Skeletal muscle tissue (tissue), 4 donors: ENCODE data around the gene TATDN3. TPM values are rescaled to one million over a fixed set of nuclear protein-coding genes. Genes with fewer than 3 reads are reported as not detected.
"Not testable (repeated sequence)": the region's sequence is repeated elsewhere in the genome, so short reads cannot be mapped to it uniquely, and the experiment has no call there.

Source experiments
- H3K27ac ChIP-seq: one replicate; pipeline ENCODE4 v1.7.0; 2013; ENCODE audit warnings: mild to moderate bottlenecking, low read depth, low read length, inconsistent platforms
- H3K27me3 ChIP-seq, 3 donors: one replicate each; pipeline ENCODE4 v1.7.0; 2013; ENCODE audit warnings: low read length in 3 of 3; ENCODE audit not compliant: control insufficient read depth in 3 of 3, insufficient read depth in 3 of 3
- H3K36me3 ChIP-seq, 3 donors: one replicate each; pipeline ENCODE4 v1.7.0; 2013; ENCODE audit warnings: low read length in 3 of 3; ENCODE audit not compliant: control insufficient read depth in 3 of 3, insufficient read depth in 3 of 3
- H3K4me1 ChIP-seq, 3 donors: one replicate each; pipeline ENCODE4 v1.7.0; 2013; ENCODE audit warnings: low read length in 3 of 3, mild to moderate bottlenecking in 3 of 3; ENCODE audit not compliant: control insufficient read depth in 3 of 3, insufficient read depth in 3 of 3
- H3K4me3 ChIP-seq, 3 donors: one replicate each; pipeline ENCODE4 v1.7.0; 2013; ENCODE audit warnings: low read length in 3 of 3
- H3K9ac ChIP-seq, 3 donors: one replicate each; pipeline ENCODE4 v1.7.0; 2013; ENCODE audit warnings: low read length in 3 of 3, mild to moderate bottlenecking in 3 of 3, moderate library complexity in 2 of 3, low read depth in 1 of 3
- H3K9me3 ChIP-seq, 3 donors: one replicate each; pipeline ENCODE4 v1.7.0; 2013; ENCODE audit warnings: low read length in 3 of 3; ENCODE audit not compliant: control insufficient read depth in 3 of 3
- total RNA-seq: library from RNA; depleted of rRNA; stranded (reverse); fragments of >200 nt; gene quantifications from one replicate; pipeline ENCODE4 v1.2.3, GENCODE V29; 2014
- donor health status: Osteomylitis.

TATDN3 gene
- total RNA-seq, 1 donor from 2014 or later: 9.9 TPM

GRCh38 chr1:212853658-212854057 is 62.0 kb downstream of the TATDN3 start:
- H3K9me3 ChIP-seq: no peaks in the 10 kb centered on the region
- H3K27ac ChIP-seq: no peak overlapping the region
- H3K9ac ChIP-seq: no peak overlapping the region
- H3K27me3 ChIP-seq: no peaks in the 10 kb centered on the region
- H3K4me3 ChIP-seq: no peak overlapping the region
- no peaks in the 10 kb centered on the region for H3K36me3 ChIP-seq
- H3K4me1 ChIP-seq: peaks cover 9 to 15% (median 10%) of the 10 kb centered on the region in 3 donors

GRCh38 chr1:212856755-212857154 is 65.1 kb downstream of the TATDN3 start:
- Histone ChIP-seq H3K9me3 (no peaks in the 10 kb centered on the region), H3K27ac (no peak overlapping the region), H3K9ac (peak overlapping the region in 1 of 3 donors; percentile 82), H3K4me3 (peak overlapping the region in 1 of 3 donors; percentile 91), H3K27me3 (no peaks in the 10 kb centered on the region), H3K4me1 (peaks cover 18 to 33% (median 21%) of the 10 kb centered on the region in 3 donors), H3K36me3 (no peaks in the 10 kb centered on the region)

- H3K4me3 ChIP-seq: peak within 1 kb of the TSS; percentile 74 to 96 (median 91)
- H3K9me3 ChIP-seq: no peaks in the 10 kb centered on the region
- H3K9ac ChIP-seq: peak within 1 kb of the TSS; percentile 82 to 87 (median 84)
- H3K27ac ChIP-seq: peak within 1 kb of the TSS; percentile 66
- peaks cover 18 to 33% (median 21%) of the 10 kb centered on the region in 3 donors for H3K4me1 ChIP-seq
- no peaks in the 10 kb centered on the region for H3K36me3 ChIP-seq
- H3K27me3 ChIP-seq: no peaks in the 10 kb centered on the region
These were observed 66.3 kb downstream of the TATDN3 start, which contains the start of gene FLVCR1 for GRCh38 chr1:212857992-212858460. Gene FLVCR1, plus strand, starts transcription at chr1:212858275. Its CDS starts 178 bp downstream, at chr1:212858453.

- Histone ChIP-seq H3K9me3 (no peaks in the 10 kb centered on the region), H3K4me1 (peaks cover 18 to 33% (median 21%) of the 10 kb centered on the region in 3 donors), H3K4me3 (peak overlapping the region; percentile 74 to 96 (median 91)), H3K27ac (peak overlapping the region; percentile 66), H3K9ac (peak overlapping the region; percentile 82 to 87 (median 82)), H3K36me3 (no peaks in the 10 kb centered on the region), H3K27me3 (no peaks in the 10 kb centered on the region)
These were observed 67.0 kb downstream of the TATDN3 start for GRCh38 chr1:212858461-212859265.

GRCh38 chr1:212860713-212861581 is 69.3 kb downstream of the TATDN3 start:
- no peak overlapping the region for H3K27ac ChIP-seq
- no peak overlapping the region for H3K4me3 ChIP-seq
- peaks cover 0 to 3% (median 0%) of the 10 kb centered on the region in 3 donors for H3K36me3 ChIP-seq
- H3K27me3 ChIP-seq: no peaks in the 10 kb centered on the region
- H3K9me3 ChIP-seq: no peaks in the 10 kb centered on the region
- peaks cover 18 to 33% (median 21%) of the 10 kb centered on the region in 3 donors for H3K4me1 ChIP-seq
- no peak overlapping the region for H3K9ac ChIP-seq

- Histone ChIP-seq H3K9me3 (no peaks in the 10 kb centered on the region), H3K4me3 (no peak overlapping the region), H3K9ac (no peak overlapping the region), H3K27ac (no peak overlapping the region), H3K36me3 (peaks cover 0 to 3% (median 2%) of the 10 kb centered on the region in 3 donors), H3K27me3 (no peaks in the 10 kb centered on the region), H3K4me1 (peaks cover 13 to 27% (median 18%) of the 10 kb centered on the region in 3 donors)
These were observed 70.5 kb downstream of the TATDN3 start for GRCh38 chr1:212862111-212862690.

GRCh38 chr1:212863345-212863744 is 71.7 kb downstream of the TATDN3 start:
- peaks cover 8 to 21% (median 12%) of the 10 kb centered on the region in 3 donors for H3K4me1 ChIP-seq
- H3K36me3 ChIP-seq, H3K9ac ChIP-seq, H3K9me3 ChIP-seq, H3K4me3 ChIP-seq, H3K27me3 ChIP-seq, H3K27ac ChIP-seq: not testable (repeated sequence)

- H3K27ac ChIP-seq: no peak overlapping the region
These were observed 72.5 kb downstream of the TATDN3 start for GRCh38 chr1:212864201-212864600.

More at GRCh38 chr1:212864201-212864600, 72.5 kb downstream of the TATDN3 start:
- no peak overlapping the region for H3K9ac ChIP-seq
- H3K4me3 ChIP-seq: no peak overlapping the region
- no peaks in the 10 kb centered on the region for H3K27me3 ChIP-seq
- H3K36me3 ChIP-seq: peaks cover 0 to 5% (median 3%) of the 10 kb centered on the region in 3 donors
- no peaks in the 10 kb centered on the region for H3K9me3 ChIP-seq
- H3K4me1 ChIP-seq: peaks cover 3 to 12% (median 6%) of the 10 kb centered on the region in 3 donors
